HG03354 (cell line): ENCODE data around the gene PPM1H.

Experiments
- ATAC-seq: cut with Tn5 transposase; IDR thresholded peaks from one replicate; pipeline ENCODE4 v1.9.1; 2021; ENCODE audit warnings: mild to moderate bottlenecking; ENCODE audit not compliant: unreplicated experiment, poor library complexity, severe bottlenecking

PPM1H gene

DNA sequence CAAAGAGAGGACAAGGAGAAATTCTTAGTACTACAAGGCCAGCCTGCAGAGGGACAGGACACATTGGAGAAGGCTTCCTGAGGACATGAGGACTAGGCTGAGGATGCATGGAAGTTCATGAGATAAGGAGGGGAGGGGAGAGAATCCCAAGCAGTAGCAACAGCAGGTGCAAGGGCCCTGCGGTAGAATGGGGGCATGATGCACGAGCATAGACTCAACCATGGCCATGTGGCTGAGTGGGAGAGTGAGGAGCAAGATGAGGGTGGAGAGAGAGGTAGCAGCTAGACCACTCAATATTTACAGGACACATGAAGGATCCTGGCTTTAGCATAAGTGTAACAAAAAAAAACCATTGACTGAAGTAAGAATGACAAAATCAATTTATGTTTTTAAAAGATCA, 128.1 kb downstream of the PPM1H start:
- no peak for ATAC-seq

GRCh38 chr12:62806244-62806836, 128.6 kb downstream of the PPM1H start:
- ATAC-seq = no peak

DNA sequence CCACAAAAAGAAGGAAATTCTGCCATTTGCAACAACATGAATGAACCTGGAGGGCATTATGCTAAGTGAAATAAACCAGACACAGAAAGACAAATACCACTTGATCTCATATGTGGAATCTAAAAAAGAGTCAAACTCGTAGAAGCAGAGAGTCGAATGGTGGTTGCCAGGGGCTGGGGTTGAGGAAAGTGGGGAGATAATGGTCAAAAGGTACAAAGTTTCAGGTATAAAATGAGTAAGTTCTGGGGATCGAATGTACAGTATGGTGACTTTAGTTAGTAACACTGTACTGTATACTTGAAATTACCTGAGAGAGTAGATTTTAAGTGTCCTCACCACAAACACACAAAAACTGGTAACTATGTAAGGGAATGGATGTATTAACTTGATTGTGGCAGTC, 129.4 kb downstream of the PPM1H start:
- ATAC-seq = no peak

GRCh38 chr12:62803756-62804155, 131.2 kb downstream of the PPM1H start:
- no peak for ATAC-seq

DNA sequence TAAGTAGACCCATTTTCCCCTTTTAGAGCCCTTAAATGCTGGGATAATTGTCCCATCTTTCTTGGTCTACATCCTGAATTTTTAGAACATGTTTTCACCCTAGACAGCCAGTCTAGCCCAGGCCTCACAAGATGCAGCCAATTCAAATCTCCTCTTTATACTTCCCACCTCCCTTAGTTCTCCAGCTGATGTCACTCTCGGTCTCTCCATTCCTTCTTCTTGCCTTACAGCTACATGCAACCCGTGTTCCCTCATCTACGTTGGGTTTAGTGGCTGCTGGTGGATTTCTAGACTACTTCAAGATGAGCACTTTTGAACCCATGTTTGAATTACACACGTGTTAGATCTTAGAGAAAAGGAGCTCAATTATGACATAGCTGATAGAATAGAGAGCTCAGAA, 132.0 kb downstream of the PPM1H start:
- no peak for ATAC-seq

DNA sequence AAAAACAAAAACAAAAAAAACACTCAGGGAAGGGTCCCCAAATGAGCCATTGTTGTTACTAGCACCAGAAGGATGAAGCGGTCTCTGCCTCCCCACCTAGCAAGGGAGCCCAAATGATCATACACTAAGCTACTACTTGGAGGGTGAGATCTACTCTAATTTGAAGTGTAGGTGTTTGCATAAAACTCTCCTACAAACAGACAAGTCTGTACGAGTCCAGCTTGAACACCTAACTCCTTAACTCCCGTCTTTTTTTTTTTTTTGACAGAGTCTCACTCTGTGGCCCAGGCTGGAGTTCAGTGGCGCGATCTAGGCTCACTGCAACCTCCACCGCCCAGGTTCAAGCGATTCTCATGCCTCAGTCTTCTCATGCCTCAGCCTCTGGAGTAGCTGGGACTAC, 132.6 kb downstream of the PPM1H start:
- no peak for ATAC-seq

GRCh38 chr12:62801796-62802195, 133.2 kb downstream of the PPM1H start:
- no peak for ATAC-seq

DNA sequence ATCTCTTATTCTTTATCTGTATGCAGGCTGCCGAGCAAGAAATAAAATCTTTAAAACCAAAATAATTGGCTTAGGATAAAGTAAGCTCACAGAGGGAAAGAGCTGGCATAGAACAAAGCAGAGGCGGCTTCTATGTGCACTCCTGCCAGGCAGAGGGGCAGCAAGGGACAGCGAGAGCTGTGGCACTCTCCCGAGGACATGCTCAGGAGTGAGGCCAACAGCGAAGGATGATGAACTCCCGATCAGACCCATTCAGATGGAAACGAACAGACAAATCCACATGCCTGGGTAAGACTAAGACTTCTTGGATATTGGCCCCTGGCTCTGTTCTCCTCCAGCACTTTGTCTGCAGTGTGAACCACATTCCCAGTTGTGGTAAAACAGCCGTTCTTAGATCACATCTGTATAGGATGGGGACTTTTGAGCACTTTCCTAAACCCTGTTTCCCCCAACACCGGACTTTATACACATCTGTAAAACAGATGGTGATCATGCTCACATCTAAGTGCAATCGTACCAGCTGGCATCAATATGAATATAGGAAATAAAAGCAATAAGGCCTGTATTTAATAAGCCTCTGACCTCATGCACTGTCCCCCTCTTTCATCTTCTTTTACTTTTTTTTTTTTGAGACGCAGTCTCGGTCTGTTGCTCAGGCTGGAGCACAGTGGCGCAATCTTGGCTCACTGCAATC, 134.1 kb downstream of the PPM1H start:
- no peak for ATAC-seq

- peak; percentile 48 for ATAC-seq
Observed at GRCh38 chr12:62799766-62800406, 135.1 kb downstream of the PPM1H start.

GRCh38 chr12:62799126-62799736, 135.7 kb downstream of the PPM1H start:
- peak; percentile 94 for ATAC-seq

GRCh38 chr12:62794218-62794583, 140.7 kb downstream of the PPM1H start:
- no peak for ATAC-seq

DNA sequence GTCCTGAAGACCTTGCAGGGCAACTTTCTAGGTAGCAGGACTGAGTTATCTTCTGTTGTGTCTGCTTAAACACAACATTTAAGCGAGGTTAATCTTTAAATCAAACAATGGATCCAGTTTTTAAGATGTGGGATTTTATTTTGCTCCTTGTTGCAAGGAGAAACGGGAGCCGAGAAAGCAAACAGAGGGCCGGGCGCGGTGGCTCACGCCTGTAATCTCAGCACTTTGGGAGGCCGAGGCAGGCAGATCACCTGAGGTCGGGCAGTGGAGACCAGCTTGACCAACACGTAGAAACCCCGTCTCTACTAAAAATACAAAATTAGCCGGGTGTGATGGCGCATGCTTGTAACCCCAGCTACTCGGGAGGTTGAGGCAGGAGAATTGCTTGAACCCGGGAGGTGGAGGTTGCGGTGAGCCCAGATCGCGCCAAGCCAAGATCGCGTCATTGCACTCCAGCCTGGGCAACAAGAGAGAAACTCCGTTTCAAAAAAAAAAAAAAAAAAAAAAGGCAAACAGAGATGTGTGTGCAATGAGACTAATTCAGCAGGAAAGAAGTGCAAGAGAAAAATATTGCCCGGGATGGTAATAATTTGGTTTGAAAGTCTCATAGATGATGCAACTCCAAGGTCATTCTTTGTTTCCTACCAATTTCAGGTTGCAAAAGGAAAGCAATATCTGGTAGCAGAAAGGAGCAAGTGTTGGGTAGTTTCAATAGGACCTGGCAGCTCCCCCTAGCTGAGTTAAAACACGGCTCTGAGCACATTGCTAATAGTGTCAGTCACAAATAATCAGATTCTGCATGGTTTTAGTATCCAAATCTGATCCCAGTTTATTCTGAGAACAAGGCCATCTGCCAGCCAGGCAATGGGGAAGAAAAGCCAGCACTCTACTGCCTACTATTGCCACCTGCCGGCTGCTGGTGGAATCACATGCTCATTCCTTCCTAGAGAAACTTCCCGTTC, 141.4 kb downstream of the PPM1H start:
- peak; percentile 76 for ATAC-seq

DNA sequence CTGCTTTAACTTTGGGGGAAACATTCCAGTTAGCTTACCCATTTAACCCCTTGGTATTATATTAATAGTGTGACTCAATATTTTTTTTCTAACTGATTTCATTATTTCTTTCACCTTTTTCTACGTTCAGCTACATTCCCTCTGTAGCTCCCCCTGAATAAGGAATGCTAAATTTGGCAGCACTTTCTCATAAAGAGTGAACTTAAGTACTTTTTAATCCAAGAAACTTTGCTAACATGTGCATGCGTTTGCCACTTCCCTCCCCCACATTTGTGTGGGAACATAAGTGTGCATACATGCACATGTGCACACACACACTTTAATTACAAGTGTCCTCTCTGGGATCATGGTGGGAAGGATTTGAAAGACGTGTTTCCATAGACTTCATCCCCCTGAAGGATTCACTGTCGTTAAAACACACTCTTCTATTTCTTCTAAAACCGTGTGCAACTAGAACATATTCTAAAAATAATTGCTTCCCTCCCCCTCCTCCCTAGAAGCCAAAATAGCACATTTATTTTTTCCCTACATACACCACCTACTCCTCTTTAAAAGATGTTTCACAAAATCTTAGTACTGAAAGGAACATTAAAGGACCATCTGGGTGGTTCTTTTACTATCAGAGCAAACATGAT, 142.6 kb downstream of the PPM1H start:
- no peak for ATAC-seq

GRCh38 chr12:62789851-62790250, 145.1 kb downstream of the PPM1H start:
- ATAC-seq = no peak

- no peak for ATAC-seq
Observed at GRCh38 chr12:62787611-62788010, 147.3 kb downstream of the PPM1H start.

DNA sequence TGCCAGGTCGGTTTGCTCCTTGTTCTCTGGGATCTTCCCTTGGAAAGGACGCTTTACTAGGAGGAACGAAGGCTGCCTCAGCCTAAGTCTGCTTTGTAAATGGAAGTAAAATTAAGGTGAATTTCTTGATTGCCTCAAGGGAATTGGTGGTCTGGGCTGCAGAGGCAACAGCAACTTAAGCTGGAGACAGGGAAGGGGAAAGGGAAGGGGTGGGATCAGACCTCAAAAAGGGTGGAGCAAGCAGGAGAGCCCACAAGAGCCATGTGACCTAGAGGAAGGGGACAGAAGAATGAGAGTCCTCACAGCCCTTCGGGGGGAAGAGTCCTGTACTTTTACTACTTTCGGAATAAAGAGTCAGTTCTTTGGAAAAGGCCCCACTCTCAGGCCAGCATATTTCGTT, 147.9 kb downstream of the PPM1H start:
- no peak for ATAC-seq

GRCh38 chr12:62785941-62786559, 148.9 kb downstream of the PPM1H start:
- ATAC-seq = no peak

- no peak for ATAC-seq
Observed at GRCh38 chr12:62784576-62784975, 150.4 kb downstream of the PPM1H start.

DNA sequence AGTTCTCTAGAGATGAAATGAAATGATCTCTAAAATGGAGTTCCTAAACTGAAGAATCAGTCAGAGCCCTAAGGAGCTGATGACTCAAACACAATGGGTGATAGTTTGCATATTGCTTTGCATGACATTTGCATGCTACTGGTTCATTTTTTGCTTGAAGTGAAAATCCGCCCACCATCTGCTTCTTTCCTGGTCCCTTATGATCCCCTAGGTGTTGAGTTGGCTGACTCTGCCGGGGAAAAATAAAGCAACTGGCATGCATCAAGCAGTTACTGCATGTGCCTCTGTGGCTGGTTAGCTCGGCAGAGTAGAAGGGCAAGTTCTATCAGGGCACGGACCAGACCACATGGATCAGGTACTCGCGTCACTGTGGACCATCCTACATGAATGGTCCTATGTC, 151.1 kb downstream of the PPM1H start:
- ATAC-seq = no peak
